HG03175 (cell line): ENCODE data around the gene FRMD4A.

ENCODE experiments used
- ATAC-seq: cut with Tn5 transposase; IDR thresholded peaks from one replicate; pipeline ENCODE4 v1.9.1; 2021; ENCODE audit warnings: mild to moderate bottlenecking, moderate library complexity; ENCODE audit not compliant: unreplicated experiment

The FRMD4A gene

GRCh38 chr10:13741438-13741837 lies 589.3 kb downstream of the FRMD4A start:
- ATAC-seq: no peak

- ATAC-seq: no peak
Measured at GRCh38 chr10:13740461-13740860, 590.3 kb downstream of the FRMD4A start.

GRCh38 chr10:13739183-13739582 lies 591.5 kb downstream of the FRMD4A start:
- ATAC-seq: no peak

- no peak for ATAC-seq
Measured at GRCh38 chr10:13736506-13736905, 594.2 kb downstream of the FRMD4A start.

- no peak for ATAC-seq
Measured at GRCh38 chr10:13734151-13734550, 596.6 kb downstream of the FRMD4A start.

DNA sequence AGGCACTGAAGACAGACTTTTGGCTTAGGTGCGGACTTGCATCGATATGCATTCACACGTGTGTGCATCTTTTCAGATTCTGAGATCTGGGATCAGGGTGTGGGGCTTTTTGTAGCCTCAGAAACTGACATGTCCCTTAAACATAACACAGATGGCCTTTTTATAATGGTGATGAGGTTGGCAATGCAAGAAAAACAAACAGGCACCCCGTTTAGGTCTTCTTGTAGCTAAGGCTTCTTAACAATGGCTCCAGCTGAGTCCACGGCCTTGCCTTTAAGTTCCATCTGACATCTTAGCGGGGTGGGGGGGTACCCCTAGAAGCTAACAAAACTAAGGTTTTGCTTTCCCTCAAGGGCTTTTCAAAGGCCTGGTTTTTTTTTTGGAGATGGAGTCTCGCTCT lies 597.7 kb downstream of the FRMD4A start:
- ATAC-seq: no peak

- ATAC-seq: no peak
Measured at GRCh38 chr10:13732465-13732881, 598.3 kb downstream of the FRMD4A start.

DNA sequence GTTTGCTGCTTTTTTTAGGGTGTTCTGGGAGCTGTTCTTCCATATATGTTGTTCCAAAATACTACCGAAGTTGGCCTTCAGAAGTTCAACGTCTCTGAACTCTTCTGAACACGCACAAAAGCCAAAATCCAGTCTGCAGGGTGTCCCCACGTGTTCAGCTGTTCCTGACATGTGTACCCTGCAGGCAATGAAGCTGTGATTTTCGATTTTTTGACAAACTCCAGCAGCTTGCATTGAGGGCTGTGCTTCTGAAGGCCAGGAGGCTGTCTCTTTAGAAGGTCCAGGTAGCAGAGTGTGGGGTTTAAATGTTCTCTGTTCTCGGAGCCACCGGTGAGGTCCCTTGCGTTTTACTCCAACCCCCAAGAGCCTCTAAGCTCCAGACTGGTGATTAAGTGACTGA lies 598.9 kb downstream of the FRMD4A start:
- no peak for ATAC-seq

GRCh38 chr10:13730956-13731355 lies 599.8 kb downstream of the FRMD4A start:
- no peak for ATAC-seq

DNA sequence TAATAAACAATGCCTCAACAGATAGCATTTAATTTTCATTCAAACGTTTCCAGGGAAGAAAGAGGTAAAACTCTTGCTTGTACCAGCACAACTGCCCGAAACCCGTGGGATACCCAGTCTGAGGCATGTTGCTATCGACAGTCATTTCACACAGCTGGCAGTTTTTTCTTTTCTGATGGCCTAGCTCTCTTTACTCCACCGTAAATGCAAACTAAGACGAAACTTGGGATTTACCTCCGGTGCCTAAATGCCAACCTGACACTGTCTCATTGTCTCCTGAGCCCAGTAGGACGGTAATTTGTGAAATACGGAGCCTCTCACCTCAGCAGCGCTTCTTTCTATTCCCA lies 600.4 kb downstream of the FRMD4A start:
- no peak for ATAC-seq

- no peak for ATAC-seq
Measured at GRCh38 chr10:13729586-13730305, 601.0 kb downstream of the FRMD4A start.

DNA sequence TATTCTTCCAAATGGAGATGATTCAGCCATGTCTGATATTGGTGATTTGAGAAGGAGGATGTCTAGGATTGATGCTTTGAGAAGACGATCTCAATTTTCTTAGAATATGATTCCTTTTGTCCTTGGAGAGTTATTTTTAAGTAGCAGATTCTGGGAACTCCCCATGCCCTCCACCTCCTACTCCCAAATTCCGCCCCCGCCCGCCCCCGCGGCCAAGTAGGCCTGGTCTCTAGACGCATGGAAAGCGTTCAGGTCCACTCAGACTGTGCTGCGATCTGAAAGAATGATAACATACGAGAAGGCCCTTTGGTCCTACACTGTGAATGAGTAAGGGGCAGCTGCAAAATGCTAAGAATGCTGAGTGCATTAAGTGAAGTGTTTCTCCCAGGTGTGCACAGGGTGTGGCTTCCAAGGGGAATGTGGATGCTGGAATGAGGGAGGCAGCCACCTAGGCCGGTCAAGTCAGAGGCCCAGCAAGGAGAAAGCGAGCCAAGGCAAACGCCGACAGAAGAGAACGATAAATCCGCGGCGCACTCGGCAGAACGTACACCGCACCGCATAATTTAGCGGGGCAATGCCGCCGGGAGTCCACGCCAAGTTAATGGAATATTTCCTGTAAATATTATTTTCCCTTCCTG lies 601.7 kb downstream of the FRMD4A start:
- ATAC-seq: no peak

DNA sequence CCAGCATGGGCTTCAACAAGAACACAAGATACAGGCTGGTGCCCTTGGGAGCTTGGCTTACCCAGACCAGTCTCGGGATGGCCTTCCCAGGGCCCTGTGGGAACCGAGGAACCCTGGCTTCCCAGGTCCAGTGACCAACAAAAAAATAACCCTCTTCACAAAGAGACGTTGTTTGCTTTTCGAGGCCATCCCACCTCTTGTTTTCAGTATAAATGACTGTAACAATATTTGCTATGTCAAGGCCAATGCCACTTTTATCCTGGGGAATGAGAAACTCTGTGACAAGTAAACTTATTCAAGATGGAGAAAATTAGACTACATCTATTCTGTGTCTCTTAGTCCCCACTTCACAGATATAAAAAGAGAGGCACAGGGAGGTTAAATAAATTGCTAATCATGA lies 605.1 kb downstream of the FRMD4A start:
- ATAC-seq: no peak

DNA sequence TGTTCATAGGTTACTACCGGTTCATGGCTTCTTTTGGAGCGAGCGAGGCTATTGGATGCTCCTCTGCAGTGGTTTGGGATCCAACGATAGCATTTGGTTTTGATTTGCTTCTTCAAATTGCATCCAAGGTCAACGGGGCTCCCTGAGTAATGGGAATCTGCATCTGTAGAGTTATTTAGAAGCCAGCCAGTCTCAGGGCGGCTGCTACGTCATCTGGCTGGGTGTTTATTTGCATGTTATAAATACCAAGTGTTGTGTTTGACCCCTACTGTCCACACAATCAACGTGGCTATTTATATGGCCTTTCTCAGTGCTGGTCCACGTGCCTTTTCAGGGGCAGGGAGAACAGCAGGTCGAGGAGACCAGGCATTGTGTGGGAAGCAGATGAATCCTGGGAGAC lies 606.2 kb downstream of the FRMD4A start:
- no peak for ATAC-seq

DNA sequence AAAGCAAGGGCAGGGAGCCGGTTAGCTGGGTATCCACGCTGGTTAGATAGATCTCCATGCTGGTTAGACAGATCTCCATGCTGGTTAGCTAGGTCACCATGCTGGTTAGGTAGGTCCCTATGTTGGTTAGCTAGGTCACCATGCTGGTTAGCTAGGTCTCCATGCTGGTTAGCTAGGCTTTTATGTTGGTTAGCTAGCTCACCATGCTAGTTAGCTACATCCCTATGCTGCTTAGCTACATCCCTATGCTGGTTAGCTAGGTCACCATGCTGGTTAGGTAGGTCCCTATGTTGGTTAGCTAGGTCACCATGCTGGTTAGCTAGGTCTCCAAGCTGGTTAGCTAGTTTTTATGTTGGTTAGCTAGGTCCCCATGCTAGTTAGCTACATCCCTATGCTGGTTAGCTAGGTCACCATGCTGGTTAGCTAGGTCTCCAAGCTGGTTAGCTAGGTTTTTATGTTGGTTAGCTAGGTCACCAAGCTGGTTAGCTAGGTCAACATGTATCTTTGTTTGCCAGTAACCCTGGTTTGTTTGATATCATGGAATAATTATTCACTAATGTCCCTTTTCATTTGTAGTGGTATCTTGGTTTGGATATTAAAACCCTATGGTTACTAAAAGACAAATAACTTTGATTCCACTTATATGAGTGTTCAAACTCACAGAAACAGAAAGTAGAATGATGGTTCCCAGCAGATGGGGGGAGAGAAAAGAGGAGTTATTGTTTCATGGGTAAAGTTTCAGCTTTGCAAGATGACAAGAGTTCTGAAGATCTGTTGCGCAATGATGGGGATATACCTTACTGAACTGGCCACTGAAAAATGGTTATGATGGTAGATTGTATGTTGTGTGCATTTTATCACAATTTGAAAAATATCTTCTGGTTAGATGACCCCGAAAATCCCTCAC lies 607.7 kb downstream of the FRMD4A start:
- ATAC-seq: no peak

DNA sequence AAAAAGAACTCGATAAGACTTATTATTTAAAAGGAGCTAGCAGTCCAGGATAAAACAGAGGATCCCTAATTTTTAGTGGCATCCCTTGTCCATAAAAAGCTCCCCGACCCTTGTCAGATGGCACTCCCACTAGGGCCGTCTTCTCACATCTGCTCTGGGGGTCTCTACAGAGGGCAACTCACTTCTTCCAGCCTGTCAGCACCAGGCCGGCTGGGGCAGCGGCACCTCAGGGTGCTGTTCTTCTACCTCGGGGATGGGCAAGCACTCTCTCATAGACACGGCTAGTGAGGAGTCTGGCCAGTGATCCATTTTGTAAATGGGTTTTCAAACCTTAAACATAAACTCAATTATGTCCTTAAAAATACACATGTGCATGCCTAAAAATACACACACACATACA lies 609.2 kb downstream of the FRMD4A start:
- no peak for ATAC-seq

- ATAC-seq: no peak
Measured at GRCh38 chr10:13720699-13721098, 610.0 kb downstream of the FRMD4A start.

- ATAC-seq: no peak
Measured at GRCh38 chr10:13719425-13719824, 611.3 kb downstream of the FRMD4A start.

- no peak for ATAC-seq
Measured at GRCh38 chr10:13718820-13719219, 611.9 kb downstream of the FRMD4A start.

GRCh38 chr10:13717936-13718772 lies 612.6 kb downstream of the FRMD4A start:
- peak; percentile 43 for ATAC-seq

- ATAC-seq: no peak
Measured at GRCh38 chr10:13717571-13717935, 613.2 kb downstream of the FRMD4A start.
